ENCODE results near the gene WRNIP1. TPM values are rescaled to one million over a fixed set of nuclear protein-coding genes. Genes with fewer than 3 reads are reported as not detected.

Gene WRNIP1
- total and polyA plus RNA-seq, 2 of the 13 experiments (the other 11 are each of a cell fraction or from before 2014, with no cell fraction given), result 77.7 to 90.3 TPM

DNA sequence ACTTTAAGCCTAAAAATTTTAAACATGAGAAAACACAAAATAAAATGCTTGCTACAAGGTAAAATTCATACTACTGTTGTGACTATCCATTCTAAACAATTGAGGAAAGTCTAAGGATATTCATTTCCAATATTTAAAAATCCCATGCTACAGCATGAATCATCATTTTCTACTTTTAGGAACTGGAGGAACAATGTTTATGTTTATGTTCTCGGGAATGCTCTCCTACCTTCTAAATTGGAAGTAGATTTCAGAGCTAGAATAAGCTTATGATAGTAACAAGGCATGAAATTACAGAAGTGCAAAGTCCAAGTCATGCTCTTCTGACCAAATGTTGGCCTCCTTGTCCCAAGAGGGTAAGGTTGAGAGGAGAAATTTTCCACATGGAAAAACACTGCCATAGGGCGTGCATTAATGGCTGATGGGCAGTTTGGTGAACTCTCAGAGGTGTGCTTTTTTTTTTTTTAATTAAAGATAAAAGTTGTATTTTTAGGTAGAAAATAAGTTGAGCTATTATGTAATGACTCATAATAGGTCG lies 8.4 kb upstream of the WRNIP1 start (continued):
- no peak for TF ChIP-seq RAD51 (IDR thresholded peaks at IDR 0.05; ENCODE audit: borderline replicate concordance)
- TF ChIP-seq, protein P1, sequence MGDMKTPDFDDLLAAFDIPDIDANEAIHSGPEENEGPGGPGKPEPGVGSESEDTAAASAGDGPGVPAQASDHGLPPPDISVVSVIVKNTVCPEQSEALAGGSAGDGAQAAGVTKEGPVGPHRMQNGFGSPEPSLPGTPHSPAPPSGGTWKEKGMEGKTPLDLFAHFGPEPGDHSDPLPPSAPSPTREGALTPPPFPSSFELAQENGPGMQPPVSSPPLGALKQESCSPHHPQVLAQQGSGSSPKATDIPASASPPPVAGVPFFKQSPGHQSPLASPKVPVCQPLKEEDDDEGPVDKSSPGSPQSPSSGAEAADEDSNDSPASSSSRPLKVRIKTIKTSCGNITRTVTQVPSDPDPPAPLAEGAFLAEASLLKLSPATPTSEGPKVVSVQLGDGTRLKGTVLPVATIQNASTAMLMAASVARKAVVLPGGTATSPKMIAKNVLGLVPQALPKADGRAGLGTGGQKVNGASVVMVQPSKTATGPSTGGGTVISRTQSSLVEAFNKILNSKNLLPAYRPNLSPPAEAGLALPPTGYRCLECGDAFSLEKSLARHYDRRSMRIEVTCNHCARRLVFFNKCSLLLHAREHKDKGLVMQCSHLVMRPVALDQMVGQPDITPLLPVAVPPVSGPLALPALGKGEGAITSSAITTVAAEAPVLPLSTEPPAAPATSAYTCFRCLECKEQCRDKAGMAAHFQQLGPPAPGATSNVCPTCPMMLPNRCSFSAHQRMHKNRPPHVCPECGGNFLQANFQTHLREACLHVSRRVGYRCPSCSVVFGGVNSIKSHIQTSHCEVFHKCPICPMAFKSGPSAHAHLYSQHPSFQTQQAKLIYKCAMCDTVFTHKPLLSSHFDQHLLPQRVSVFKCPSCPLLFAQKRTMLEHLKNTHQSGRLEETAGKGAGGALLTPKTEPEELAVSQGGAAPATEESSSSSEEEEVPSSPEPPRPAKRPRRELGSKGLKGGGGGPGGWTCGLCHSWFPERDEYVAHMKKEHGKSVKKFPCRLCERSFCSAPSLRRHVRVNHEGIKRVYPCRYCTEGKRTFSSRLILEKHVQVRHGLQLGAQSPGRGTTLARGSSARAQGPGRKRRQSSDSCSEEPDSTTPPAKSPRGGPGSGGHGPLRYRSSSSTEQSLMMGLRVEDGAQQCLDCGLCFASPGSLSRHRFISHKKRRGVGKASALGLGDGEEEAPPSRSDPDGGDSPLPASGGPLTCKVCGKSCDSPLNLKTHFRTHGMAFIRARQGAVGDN (CRISPR knock-in tag; IDR thresholded peaks at IDR 0.05), result no peak
- TF ChIP-seq ZNF644 (CRISPR knock-in tag; IDR thresholded peaks at IDR 0.05; ENCODE audit: low read depth), result peak; percentile 69; the same call in 1 of the 2 replicates
- TF ChIP-seq HNF4A (CRISPR knock-in tag; IDR thresholded peaks at IDR 0.05), result peak; percentile 71
- TF ChIP-seq, protein P2, sequence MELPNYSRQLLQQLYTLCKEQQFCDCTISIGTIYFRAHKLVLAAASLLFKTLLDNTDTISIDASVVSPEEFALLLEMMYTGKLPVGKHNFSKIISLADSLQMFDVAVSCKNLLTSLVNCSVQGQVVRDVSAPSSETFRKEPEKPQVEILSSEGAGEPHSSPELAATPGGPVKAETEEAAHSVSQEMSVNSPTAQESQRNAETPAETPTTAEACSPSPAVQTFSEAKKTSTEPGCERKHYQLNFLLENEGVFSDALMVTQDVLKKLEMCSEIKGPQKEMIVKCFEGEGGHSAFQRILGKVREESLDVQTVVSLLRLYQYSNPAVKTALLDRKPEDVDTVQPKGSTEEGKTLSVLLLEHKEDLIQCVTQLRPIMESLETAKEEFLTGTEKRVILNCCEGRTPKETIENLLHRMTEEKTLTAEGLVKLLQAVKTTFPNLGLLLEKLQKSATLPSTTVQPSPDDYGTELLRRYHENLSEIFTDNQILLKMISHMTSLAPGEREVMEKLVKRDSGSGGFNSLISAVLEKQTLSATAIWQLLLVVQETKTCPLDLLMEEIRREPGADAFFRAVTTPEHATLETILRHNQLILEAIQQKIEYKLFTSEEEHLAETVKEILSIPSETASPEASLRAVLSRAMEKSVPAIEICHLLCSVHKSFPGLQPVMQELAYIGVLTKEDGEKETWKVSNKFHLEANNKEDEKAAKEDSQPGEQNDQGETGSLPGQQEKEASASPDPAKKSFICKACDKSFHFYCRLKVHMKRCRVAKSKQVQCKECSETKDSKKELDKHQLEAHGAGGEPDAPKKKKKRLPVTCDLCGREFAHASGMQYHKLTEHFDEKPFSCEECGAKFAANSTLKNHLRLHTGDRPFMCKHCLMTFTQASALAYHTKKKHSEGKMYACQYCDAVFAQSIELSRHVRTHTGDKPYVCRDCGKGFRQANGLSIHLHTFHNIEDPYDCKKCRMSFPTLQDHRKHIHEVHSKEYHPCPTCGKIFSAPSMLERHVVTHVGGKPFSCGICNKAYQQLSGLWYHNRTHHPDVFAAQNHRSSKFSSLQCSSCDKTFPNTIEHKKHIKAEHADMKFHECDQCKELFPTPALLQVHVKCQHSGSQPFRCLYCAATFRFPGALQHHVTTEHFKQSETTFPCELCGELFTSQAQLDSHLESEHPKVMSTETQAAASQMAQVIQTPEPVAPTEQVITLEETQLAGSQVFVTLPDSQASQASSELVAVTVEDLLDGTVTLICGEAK (IDR thresholded peaks at IDR 0.05), result no peak
- TF ChIP-seq, protein P2 (CRISPR knock-in tag; IDR thresholded peaks at IDR 0.05), result no peak
- no peak for TF ChIP-seq ZNF496 (CRISPR knock-in tag; IDR thresholded peaks at IDR 0.05; ENCODE audit: insufficient replicate concordance)
- no peak for TF ChIP-seq ZNF790 (CRISPR knock-in tag; IDR thresholded peaks at IDR 0.05; ENCODE audit: borderline replicate concordance)
- TF ChIP-seq HDAC1 (CRISPR knock-in tag; IDR thresholded peaks at IDR 0.05), result no peak
- TF ChIP-seq ARID5B (CRISPR knock-in tag; IDR thresholded peaks at IDR 0.05), result 0 out of 2 replicates have a peak, but pooled peaks have one; percentile 13
- peak; percentile 62; the same call in 1 of the 2 replicates for TF ChIP-seq NFIC (IDR thresholded peaks at IDR 0.05; ENCODE audit: low read length)
- TF ChIP-seq ZNF678 (CRISPR knock-in tag; IDR thresholded peaks at IDR 0.05), result no peak

Data from HepG2 (cell line).